A549 (cell line): ENCODE measurements around the gene USH1C. TPM values are rescaled to one million over a fixed set of nuclear protein-coding genes. Genes with fewer than 3 reads are reported as not detected.

ENCODE experiments used
- ATAC-seq, 2 experiments: fragments of 200-7000 bp in 1 of 2; fragments of >200 bp in 1 of 2; cut with Nextera tagmentation in 1 of 2; cut with Tn5 transposase in 1 of 2; 3 replicates each; pipeline versions ENCODE4 v1.8.0 to v1.9.1; 2018 to 2020; ENCODE audit warnings: mild to moderate bottlenecking in 1 of 2, moderate library complexity in 1 of 2
- CTCF ChIA-PET: fragments of 300-600 bp; sonication (Branson Sonifier 250); formaldehyde crosslinking; extraction: SDS; loops from one replicate; lab custom pipeline; 2021; ENCODE audit warnings: antibody characterized with exemption, inconsistent platforms; lab: Yijun Ruan, JAX
- POLR2A ChIA-PET: fragments of 350-600 bp; formaldehyde crosslinking; extraction: SDS; loops from one replicate; lab custom pipeline; 2021; ENCODE audit warnings: antibody characterized with exemption, inconsistent platforms; lab: Yijun Ruan, JAX
- DNase-seq, 2 experiments: peaks; one replicate each; pipeline versions ENCODE4 v3.0.0 to v3.0.0-alpha.2; 2011 to 2016; ENCODE audit warnings: low read depth in 1 of 2, low spot score in 1 of 2
- FAIRE-seq: peaks from 2 replicates; lab custom pipeline; 2011; peaks lifted over from hg19 to GRCh38; lab: Jason Lieb, UNC
- H3K27ac ChIP-seq, 2 experiments: fragments of >200 bp; sonication (Bioruptor Twin); formaldehyde crosslinking; 3 replicates each; pipeline ENCODE4 v1.5.1; 2016 to 2017
- H3K4me1 ChIP-seq: fragments of >200 bp; sonication (Bioruptor Twin); formaldehyde crosslinking; 3 replicates; pipeline ENCODE4 v1.6.1; 2016
- H3K4me2 ChIP-seq: fragments of >200 bp; sonication (Bioruptor Twin); formaldehyde crosslinking; 3 replicates; pipeline ENCODE4 v1.6.1; 2016
- H3K4me3 ChIP-seq: fragments of >200 bp; sonication (Bioruptor Twin); formaldehyde crosslinking; 3 replicates; pipeline ENCODE4 v1.5.1; 2016
- H3K9me3 ChIP-seq: fragments of >200 bp; sonication (Bioruptor Twin); formaldehyde crosslinking; 3 replicates; pipeline ENCODE4 v1.6.1; 2016
- CBX2 ChIP-seq: fragments of 200-600 bp; sonication (generic); IDR thresholded peaks from 2 replicates; pipeline ENCODE4 v1.6.1; 2016; ENCODE audit warnings: low read depth, mild to moderate bottlenecking, borderline replicate concordance
- CEBPB ChIP-seq, 2 experiments: fragments of >200 bp in 1 of 2; sonication (Bioruptor Twin) in 1 of 2; formaldehyde crosslinking in 1 of 2; IDR thresholded peaks; 2 replicates each; pipeline ENCODE4 v1.6.1; 2012 to 2016
- E2F6 ChIP-seq: IDR thresholded peaks from 2 replicates; pipeline ENCODE4 v1.6.1; 2012; ENCODE audit warnings: low read depth, borderline replicate concordance
- EHMT2 ChIP-seq: fragments of 200-600 bp; sonication (generic); IDR thresholded peaks from 2 replicates; pipeline ENCODE4 v1.6.1; 2016; ENCODE audit warnings: antibody characterized with exemption, low read depth, mild to moderate bottlenecking, moderate library complexity
- ELK1 ChIP-seq: fragments of 150-350 bp; IDR thresholded peaks from 2 replicates; pipeline ENCODE4 v1.6.1; 2014; ENCODE audit warnings: low read depth, mild to moderate bottlenecking, low read length
- ESRRA ChIP-seq: fragments of 150-350 bp; IDR thresholded peaks from 2 replicates; pipeline ENCODE4 v1.6.1; 2014; ENCODE audit warnings: mild to moderate bottlenecking, low read length, borderline replicate concordance
- FOSB ChIP-seq: fragments of 250-450 bp; sonication (Bioruptor Pico); IDR thresholded peaks from 2 replicates; pipeline ENCODE4 v1.5.0; 2020; ENCODE audit warnings: mild to moderate bottlenecking, moderate library complexity
- FOXS1 ChIP-seq: fragments of 250-450 bp; sonication (Bioruptor Pico); IDR thresholded peaks from 2 replicates; pipeline ENCODE4 v1.5.0; 2020; ENCODE audit warnings: mild to moderate bottlenecking, moderate library complexity
- HOXA7 ChIP-seq: fragments of 250-450 bp; sonication (Bioruptor Pico); IDR thresholded peaks from 2 replicates; pipeline ENCODE4 v1.5.0; 2020; ENCODE audit warnings: mild to moderate bottlenecking, moderate library complexity
- JUN ChIP-seq, 2 experiments: fragments of >200 bp; sonication (Bioruptor Twin); formaldehyde crosslinking; IDR thresholded peaks; 2 replicates in 1 of 2; 3 replicates in 1 of 2; pipeline ENCODE4 v1.6.1; 2016 to 2017
- JUNB ChIP-seq: fragments of >200 bp; sonication (Bioruptor Twin); formaldehyde crosslinking; IDR thresholded peaks from 2 replicates; pipeline ENCODE4 v1.6.1; 2016
- KDM1A ChIP-seq: fragments of 200-600 bp; sonication (generic); IDR thresholded peaks from 2 replicates; pipeline ENCODE4 v1.6.1; 2016; ENCODE audit warnings: low read depth, mild to moderate bottlenecking
- KDM5A ChIP-seq: fragments of 200-600 bp; sonication (generic); IDR thresholded peaks from 2 replicates; pipeline ENCODE4 v1.6.1; 2016; ENCODE audit warnings: antibody characterized with exemption, mild to moderate bottlenecking
- MAFK ChIP-seq: fragments of 450-650 bp; IDR thresholded peaks from 2 replicates; pipeline ENCODE4 v1.6.1; 2014; ENCODE audit not compliant: partially characterized antibody
- NPAS2 ChIP-seq: fragments of 250-450 bp; sonication (Bioruptor Pico); IDR thresholded peaks from 2 replicates; pipeline ENCODE4 v1.8.0; 2022; ENCODE audit warnings: mild to moderate bottlenecking, moderate library complexity, borderline replicate concordance
- POLR2A ChIP-seq: IDR thresholded peaks from 2 replicates; pipeline ENCODE4 v1.6.1; 2012; ENCODE audit warnings: mild to moderate bottlenecking, low read length
- RAD21 ChIP-seq, 2 experiments: fragments of >200 bp in 1 of 2; sonication (Bioruptor Twin) in 1 of 2; formaldehyde crosslinking in 1 of 2; IDR thresholded peaks in 1 of 2; conservative IDR thresholded peaks in 1 of 2; 2 replicates in 1 of 2; 3 replicates in 1 of 2; pipeline ENCODE4 v1.6.1; 2012 to 2018; ENCODE audit warnings: inconsistent platforms in 1 of 2
- RCOR1 ChIP-seq: fragments of 150-350 bp; IDR thresholded peaks from 2 replicates; pipeline ENCODE4 v1.6.1; 2014; ENCODE audit warnings: antibody characterized with exemption, low read length, low read depth
- RFX5 ChIP-seq: fragments of 450-650 bp; IDR thresholded peaks from 2 replicates; pipeline ENCODE4 v1.7.1; 2014; ENCODE audit warnings: antibody characterized with exemption, mild to moderate bottlenecking, moderate library complexity
- USF2 ChIP-seq: fragments of 450-650 bp; IDR thresholded peaks from 2 replicates; pipeline ENCODE4 v1.6.1; 2014; ENCODE audit warnings: antibody characterized with exemption
- ZC3H11A ChIP-seq: fragments of 450-650 bp; IDR thresholded peaks from 2 replicates; pipeline ENCODE4 v1.6.1; 2014; ENCODE audit warnings: antibody characterized with exemption, mild to moderate bottlenecking
- ZNF302 ChIP-seq: fragments of 250-450 bp; sonication (Bioruptor Pico); IDR thresholded peaks from 2 replicates; pipeline ENCODE4 v1.9.0; 2021; ENCODE audit warnings: inconsistent platforms, mild to moderate bottlenecking, moderate library complexity
- ZSCAN20 ChIP-seq: fragments of 250-450 bp; sonication (Bioruptor Pico); IDR thresholded peaks from 2 replicates; pipeline ENCODE4 v1.8.0; 2022; ENCODE audit warnings: mild to moderate bottlenecking, moderate library complexity
- WGBS: methylation state at CpG from one replicate; pipeline ENCODE4 v1.1.6; 2017; ENCODE audit errors: missing lambda C conversion rate; 5-methylcytosine and 5-hydroxymethylcytosine counted together
- polyA plus RNA-seq, 4 experiments: library from polyadenylated mRNA; depleted of rRNA in 3 of 4; stranded (reverse); fragments of >200 nt; fragmentation: RNase III in 1 of 4; extraction: RNeasy Plus Mini Kit Qiagen cat#74134 plus additional on column Dnase treatment in 1 of 4; gene quantifications; 2 replicates in 3 of 4; 3 replicates in 1 of 4; pipeline ENCODE4 v1.2.3, GENCODE V29; 2011 to 2017
- TF ChIP-seq, protein P1 (sequence below): fragments of >200 bp; sonication (Bioruptor Twin); formaldehyde crosslinking; IDR thresholded peaks from 3 replicates; pipeline ENCODE4 v1.5.1; 2016

USH1C gene
- polyA plus RNA-seq, 2 of the 4 experiments (the other 2 are of a cell fraction), result 3.2 to 8.6 TPM

- 59% methylated on average over 8 of the region's 9 CpGs for WGBS
- no peak for TF ChIP-seq FOXS1 (CRISPR knock-in tag)
- no peak for TF ChIP-seq FOSB (CRISPR knock-in tag)
- TF ChIP-seq JUN (IDR thresholded peaks at IDR 0.05), result no peak
- no peak for TF ChIP-seq KDM1A
- TF ChIP-seq, protein P1, sequence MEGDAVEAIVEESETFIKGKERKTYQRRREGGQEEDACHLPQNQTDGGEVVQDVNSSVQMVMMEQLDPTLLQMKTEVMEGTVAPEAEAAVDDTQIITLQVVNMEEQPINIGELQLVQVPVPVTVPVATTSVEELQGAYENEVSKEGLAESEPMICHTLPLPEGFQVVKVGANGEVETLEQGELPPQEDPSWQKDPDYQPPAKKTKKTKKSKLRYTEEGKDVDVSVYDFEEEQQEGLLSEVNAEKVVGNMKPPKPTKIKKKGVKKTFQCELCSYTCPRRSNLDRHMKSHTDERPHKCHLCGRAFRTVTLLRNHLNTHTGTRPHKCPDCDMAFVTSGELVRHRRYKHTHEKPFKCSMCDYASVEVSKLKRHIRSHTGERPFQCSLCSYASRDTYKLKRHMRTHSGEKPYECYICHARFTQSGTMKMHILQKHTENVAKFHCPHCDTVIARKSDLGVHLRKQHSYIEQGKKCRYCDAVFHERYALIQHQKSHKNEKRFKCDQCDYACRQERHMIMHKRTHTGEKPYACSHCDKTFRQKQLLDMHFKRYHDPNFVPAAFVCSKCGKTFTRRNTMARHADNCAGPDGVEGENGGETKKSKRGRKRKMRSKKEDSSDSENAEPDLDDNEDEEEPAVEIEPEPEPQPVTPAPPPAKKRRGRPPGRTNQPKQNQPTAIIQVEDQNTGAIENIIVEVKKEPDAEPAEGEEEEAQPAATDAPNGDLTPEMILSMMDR, result no peak
- no peak for TF ChIP-seq EHMT2
- no peak for TF ChIP-seq ESRRA
- H3K27ac ChIP-seq, result no peak overlapping the region
- ChIA-PET POLR2A (interaction anchor here (0.6 kb wide), 1 partner anchor 32 kb away, joined by 3 read pairs; no protein-coding TSS in a partner anchor), CTCF (interaction anchor here (0.8 to 2.7 kb wide), 3 partner anchors 27 to 31 kb away, joined by 3 to 10 read pairs (median 6); no protein-coding TSS in a partner anchor)
- FAIRE-seq (no peak), DNase-seq (no peak), ATAC-seq (no peak)
- no peaks in the 10 kb centered on the region for H3K4me1 ChIP-seq
- no peaks in the 10 kb centered on the region for H3K9me3 ChIP-seq
- H3K4me2 ChIP-seq, result no peak overlapping the region
- no peak overlapping the region for H3K4me3 ChIP-seq
Observed at GRCh38 chr11:17559341-17560087, 15.3 kb upstream of the USH1C start.

DNA sequence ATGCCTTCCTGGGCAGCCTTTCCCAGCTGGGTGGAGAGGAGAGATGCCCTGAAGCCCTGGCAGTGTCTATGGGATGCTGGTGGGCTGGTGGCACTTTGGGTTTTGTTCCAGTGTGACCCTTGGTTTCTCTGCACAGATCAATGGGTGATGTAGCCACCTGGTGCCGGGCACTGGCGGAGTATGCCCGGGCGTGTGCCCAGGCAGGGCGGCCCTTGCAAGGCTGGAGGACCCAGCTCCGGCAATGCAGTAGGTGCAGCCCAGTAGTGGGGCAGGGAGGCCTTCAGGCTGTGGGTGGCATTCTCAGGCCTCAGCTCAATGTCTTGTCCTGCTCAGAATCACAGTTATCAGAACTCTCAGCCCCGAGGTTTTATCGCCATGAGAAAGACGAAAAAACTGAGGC, 14.7 kb upstream of the USH1C start:
- FAIRE-seq, result no peak
- no peak for ATAC-seq
- Histone ChIP-seq H3K4me2 (no peak overlapping the region), H3K4me3 (no peak overlapping the region), H3K4me1 (no peaks in the 10 kb centered on the region), H3K9me3 (no peaks in the 10 kb centered on the region), H3K27ac (no peak overlapping the region)
- ChIA-PET POLR2A (interaction anchor here (0.6 kb wide), 1 partner anchor 31 kb away, joined by 3 read pairs; no protein-coding TSS in a partner anchor), CTCF (interaction anchor here (0.8 to 2.2 kb wide), 3 partner anchors 27 to 433 kb away, joined by 3 to 6 read pairs (median 3); no protein-coding TSS in a partner anchor)
- DNase-seq, result no peak
- TF ChIP-seq ZC3H11A (no peak), MAFK (no peak), ZSCAN20 (CRISPR knock-in tag) (no peak), RFX5 (no peak), JUNB (no peak), HOXA7 (no peak), ELK1 (no peak), RAD21 (conservative IDR thresholded peaks at IDR 0.05 in 1 of 2, IDR thresholded peaks at IDR 0.05 in 1 of 2) (no peak), POLR2A (no peak), ZNF302 (no peak), USF2 (no peak), KDM5A (no peak), RCOR1 (no peak), CEBPB (IDR thresholded peaks at IDR 0.05) (no peak), NPAS2 (no peak), CBX2 (no peak), FOXS1 (CRISPR knock-in tag) (no peak), E2F6 (no peak)
- TF ChIP-seq, protein P1, result no peak
- 68% methylated on average over 3 of the region's 9 CpGs for WGBS
